ENCODE data around the gene TP53I11.

TP53I11 gene

DNA sequence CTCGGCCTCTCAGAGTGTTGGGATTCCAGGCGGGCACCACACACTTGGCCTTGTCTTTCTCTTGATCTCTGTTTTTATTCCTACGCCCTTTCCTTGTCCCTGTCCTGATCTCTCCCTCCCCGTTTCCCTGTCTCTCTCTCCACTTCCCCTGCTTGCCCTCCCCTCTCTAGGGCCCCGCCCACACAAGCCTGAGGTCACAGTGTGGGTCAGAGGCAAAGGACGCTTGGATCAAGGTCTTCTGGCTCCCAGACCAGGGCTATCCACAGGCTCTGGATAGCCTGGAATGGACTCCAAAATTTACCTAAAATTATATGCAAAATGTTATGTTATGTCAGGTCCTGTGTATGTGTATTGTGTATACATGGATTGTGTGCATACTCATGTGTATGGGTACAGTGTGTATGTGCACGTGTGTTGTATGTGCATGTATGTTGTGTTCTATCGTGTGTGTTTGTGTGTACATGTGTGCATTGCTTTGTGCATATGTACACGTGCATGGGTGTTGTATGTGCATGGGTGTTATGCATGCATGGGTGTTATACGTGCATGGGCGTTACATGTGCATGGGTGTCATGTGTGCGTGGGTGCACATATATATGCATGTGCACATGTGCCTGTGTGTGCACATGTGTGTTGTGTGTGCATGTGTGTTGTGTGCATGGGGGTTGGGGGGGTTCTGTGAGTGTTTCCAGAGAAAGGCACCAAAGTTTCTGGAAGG lies 38.3 kb downstream of the TP53I11 start:
- DNase-seq (ENCODE audit: low read depth) = no peak

- DNase-seq (ENCODE audit: low read depth) = no peak
Observed at GRCh38 chr11:44911029-44911814, 39.5 kb downstream of the TP53I11 start.

GRCh38 chr11:44910591-44910990 lies 40.1 kb downstream of the TP53I11 start:
- DNase-seq (ENCODE audit: low read depth) = no peak

DNA sequence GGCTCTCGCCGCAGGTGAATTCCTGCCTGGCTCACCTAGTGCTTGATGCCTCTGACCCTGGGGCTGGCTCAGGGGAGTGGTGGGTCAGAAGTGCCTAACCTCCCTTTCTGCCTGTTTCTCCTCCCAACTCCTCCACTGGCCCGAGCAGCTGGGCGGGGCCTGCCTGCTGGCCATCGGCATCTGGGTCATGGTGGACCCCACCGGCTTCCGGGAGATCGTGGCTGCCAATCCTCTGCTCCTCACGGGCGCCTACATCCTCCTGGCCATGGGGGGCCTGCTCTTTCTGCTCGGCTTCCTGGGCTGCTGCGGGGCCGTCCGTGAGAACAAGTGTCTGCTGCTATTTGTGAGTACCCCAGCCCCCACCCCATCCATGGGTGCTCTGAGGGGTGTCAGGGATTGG lies 41.1 kb downstream of the TP53I11 start:
- DNase-seq (ENCODE audit: low read depth) = no peak

DNA sequence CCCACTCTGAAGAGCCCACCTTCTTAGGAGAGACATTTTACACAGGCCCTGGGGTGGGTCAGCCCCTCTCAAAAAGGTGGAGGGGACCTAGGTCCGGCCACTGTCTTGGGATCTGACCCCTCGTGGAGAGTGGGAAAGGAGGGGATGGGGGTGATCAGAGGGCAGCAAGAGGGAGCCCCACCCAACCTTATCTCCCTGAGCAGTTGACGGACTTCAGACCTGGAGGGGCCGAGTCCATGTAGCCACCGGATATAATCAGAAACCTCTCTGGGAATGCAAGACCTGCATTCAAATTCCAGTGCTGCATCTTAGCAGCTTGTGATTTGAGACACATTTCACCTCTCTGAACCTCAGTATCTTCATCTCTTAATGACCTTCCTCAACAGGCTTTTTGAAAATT lies 44.0 kb downstream of the TP53I11 start:
- DNase-seq (ENCODE audit: low read depth) = no peak

DNA sequence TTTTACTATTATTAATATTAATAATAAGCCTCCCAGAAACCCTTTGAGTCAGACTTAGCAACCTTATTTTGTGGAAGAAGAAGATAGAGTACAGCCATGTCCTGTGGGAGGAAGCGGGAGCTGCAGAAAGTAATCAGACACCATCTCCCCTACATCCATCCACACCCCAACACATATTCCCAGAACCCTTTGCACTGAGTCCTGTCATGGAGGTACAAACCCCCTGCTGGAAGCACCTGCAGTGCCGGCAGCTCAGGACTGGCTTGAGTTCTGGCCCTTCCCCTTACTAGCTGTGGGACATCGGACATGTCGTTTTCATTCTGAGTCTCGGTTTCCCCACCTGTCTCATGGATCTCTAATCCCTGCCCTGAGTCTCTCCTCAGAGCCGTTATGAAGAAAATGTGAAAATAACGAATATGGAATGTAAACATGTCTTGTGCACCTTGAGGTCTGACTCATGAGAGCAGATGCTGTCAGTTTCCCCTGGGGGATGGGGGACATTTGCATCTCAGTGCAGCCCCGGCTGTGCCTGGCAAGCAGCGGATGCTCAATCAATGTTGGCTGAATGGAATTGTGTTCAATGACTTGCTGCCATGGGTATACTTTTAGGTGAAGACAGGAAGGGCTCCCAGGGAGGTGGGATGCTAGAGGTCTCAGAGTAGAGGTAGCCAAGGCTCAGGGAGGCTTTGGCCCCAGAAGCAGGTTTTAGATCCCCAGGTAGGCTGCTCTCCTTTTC lies 45.4 kb downstream of the TP53I11 start:
- DNase-seq (ENCODE audit: low read depth) = no peak

GRCh38 chr11:44904261-44905020 lies 46.2 kb downstream of the TP53I11 start:
- DNase-seq (ENCODE audit: low read depth) = no peak

GRCh38 chr11:44903518-44903917 lies 47.2 kb downstream of the TP53I11 start:
- no peak for DNase-seq (ENCODE audit: low read depth)

DNA sequence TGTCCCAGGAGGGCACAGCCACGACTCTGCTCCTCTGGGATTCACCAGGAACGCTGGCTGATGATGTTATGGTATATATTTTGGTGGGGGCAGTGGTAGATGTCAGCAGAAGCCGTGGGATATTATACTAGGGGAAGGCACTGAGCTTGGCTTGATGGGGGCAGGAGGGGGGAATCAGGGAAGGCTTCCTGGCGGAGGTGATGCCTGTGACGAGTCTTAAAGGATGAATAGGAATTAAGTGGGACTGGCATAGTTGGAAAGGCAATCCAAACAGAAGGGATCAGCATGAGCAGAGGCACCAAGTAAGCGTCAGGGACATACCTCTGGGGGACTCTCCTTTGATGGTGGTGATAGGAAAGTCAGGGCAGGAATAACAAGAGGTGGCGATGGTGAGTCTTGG lies 47.6 kb downstream of the TP53I11 start:
- no peak for DNase-seq (ENCODE audit: low read depth)

DNA sequence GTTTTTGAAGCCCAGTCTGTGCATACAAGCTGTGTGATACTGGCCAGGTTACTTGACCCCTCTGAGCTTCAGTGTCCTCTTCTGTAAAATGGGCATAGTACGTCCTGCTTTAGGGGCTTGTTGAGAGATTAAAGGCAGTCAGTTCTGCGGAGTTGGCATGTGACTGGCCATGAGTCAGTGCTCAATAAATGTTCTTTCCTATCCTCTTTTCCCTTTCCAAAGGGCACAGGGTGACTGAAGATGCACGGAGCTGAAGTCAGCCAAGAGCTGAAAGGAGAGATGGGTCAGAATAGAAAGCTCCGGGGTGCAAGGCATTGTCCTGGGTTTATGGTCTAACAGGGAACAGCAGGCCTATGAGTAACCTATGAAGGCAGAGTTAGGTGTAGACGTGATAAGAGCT lies 48.9 kb downstream of the TP53I11 start:
- no peak for DNase-seq (ENCODE audit: low read depth)

- DNase-seq (ENCODE audit: low read depth) = no peak
Observed at GRCh38 chr11:44901120-44901633, 49.5 kb downstream of the TP53I11 start.

GRCh38 chr11:44899959-44900358 lies 50.7 kb downstream of the TP53I11 start:
- peak; percentile 38 for DNase-seq (ENCODE audit: low read depth)

- DNase-seq (ENCODE audit: low read depth) = no peak
Observed at GRCh38 chr11:44893846-44894617, 56.7 kb downstream of the TP53I11 start.

DNA sequence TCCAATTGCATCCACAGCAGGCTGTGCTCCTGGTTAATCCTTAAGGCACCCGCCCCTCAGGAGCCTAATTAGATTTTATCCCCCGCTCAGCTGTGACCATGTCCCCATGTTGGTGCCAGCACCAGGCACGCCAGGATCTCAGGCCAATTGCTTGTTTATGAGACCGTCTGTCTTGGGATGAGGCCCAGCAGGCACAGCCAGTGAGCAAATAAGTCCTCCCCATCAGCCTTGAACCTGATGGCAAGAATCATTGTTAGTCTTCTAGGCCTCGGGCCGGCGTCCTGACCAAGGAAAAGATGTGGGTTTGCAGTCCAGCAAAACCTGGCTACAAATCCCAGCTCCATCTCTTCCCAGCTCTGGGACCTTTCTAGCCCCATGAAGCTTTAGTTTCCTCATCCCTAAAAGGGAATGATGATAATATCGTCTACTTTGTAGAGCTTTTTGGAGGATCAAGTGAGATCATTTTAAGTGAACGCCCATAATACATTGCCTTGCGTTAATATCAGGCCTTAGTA lies 57.3 kb downstream of the TP53I11 start:
- no peak for DNase-seq (ENCODE audit: low read depth)

- no peak for DNase-seq (ENCODE audit: low read depth)
Observed at GRCh38 chr11:44892843-44893242, 57.8 kb downstream of the TP53I11 start.

DNA sequence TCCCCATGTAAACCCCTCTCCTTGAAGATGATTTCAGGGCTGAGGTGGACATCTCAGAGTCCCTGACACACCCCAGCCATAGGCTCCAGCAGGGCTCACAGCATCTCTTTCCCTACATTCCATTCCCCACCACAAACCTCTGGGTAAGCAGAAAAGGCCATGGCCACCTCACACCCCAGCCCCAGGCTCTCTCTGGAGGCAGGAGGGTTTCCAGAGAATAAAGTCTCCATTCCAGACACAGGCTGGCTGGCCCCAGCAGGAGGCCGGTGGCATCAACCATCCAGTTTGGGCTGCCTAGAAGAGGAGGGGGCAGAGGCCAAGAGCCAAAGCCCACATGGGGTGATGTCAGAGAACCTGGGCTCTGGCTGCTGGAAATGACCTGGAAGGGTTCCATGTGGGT lies 61.4 kb downstream of the TP53I11 start:
- DNase-seq (ENCODE audit: low read depth) = peak; percentile 44

DNA sequence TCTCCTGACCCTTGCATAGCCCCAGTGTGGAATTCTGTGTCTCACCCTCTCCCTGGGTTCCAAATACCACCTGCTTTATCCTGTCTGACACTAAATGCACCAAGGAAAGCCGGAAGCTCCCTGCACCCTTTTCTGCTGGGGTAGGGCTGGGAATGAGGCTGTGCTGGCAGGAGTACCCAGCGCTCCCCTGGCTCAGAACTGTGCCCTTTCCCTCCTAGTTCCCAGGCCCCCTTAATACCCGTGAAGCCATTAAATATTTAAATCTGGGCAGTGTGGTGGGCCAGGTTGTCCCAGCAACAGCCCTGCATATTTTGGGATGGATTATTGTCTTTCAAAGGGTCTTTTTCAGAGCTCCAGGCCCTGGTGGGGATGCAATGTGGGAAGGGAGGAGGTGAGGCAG lies 63.0 kb downstream of the TP53I11 start:
- DNase-seq (ENCODE audit: low read depth) = no peak

DNA sequence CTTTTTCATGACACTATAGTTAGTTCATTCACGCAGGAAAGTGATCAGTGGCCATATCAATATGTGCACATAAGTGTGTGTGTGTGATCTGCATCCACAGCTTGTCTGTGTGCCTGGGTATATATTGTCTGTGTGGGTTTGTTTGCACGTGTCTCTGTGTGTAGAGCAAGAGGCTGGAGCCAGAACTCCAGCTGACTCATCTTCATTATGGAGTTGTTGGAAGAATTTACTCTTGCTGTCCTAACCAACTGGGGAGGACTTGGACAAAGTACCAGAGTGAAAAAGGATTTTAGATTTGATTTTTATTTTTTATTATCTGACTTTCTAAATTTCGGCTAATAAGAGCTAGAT lies 63.9 kb downstream of the TP53I11 start:
- DNase-seq (ENCODE audit: low read depth) = peak; percentile 61

DNA sequence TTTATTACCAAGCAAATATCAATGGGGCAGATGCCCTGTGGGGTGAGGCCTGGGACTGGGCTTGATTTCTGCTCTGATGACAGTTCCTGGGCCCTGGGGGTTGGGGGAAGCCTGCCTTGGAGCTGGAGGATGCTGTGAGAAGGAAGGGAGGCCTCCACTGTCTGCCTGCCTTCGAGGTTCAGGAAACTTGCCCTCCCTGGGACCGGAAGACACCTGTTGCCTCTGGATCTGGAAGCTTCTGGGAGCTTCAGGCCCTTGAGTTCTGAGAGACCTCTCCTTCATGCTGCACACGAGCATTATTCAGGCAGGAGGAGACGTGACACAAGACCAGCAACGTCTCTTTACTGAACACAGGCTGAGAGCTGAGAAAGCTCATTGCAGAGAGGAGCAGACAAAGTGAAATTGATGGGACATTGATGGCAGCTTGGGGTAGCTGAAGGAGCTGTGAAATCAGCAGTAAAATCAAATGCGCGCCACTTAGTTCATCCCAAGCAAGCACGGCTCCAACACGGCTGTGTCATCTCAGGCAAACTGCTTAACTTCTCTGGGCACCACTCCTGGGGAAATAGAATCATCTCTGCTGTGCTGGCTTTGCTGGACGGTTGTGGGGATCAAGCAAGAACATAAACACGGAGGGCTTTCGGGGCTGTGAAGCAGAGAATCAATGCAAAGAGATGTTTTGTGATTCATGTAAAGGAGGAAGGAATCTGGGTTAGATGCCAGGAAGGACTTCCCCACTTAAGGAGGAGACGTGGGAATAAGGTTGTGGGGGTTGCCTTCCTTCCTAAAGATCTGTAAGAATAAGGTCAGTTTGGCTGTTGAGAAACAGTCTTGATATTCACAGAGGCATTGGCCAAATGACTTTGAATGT lies 64.5 kb downstream of the TP53I11 start:
- DNase-seq (ENCODE audit: low read depth) = no peak

Measured in GM04503 (cell line).